H9 (cell line): Measurements from ENCODE around the gene ZNF491. TPM values are rescaled to one million over a fixed set of nuclear protein-coding genes. Genes with fewer than 3 reads are reported as not detected.

Experiments used
- DNase-seq: peaks from one replicate; pipeline ENCODE4 v3.0.0-alpha.2; 2017
- H2AFZ ChIP-seq: one replicate; pipeline ENCODE4 v1.6.1; 2013; ENCODE audit warnings: mild to moderate bottlenecking, low read length, control low read depth, moderate library complexity
- H2AK5ac ChIP-seq: 2 replicates; pipeline ENCODE4 v1.6.1; 2013; ENCODE audit warnings: low read length, control low read depth, mixed read lengths; ENCODE audit not compliant: insufficient read length
- H2BK120ac ChIP-seq: one replicate; pipeline ENCODE4 v1.6.1; 2013; ENCODE audit warnings: low read depth, mild to moderate bottlenecking, low read length, control low read depth, inconsistent platforms; ENCODE audit not compliant: poor library complexity, severe bottlenecking
- H2BK12ac ChIP-seq: 2 replicates; pipeline ENCODE4 v1.6.1; 2013; ENCODE audit warnings: low read length, control low read depth, mixed read lengths, low read depth; ENCODE audit not compliant: insufficient read length
- H2BK15ac ChIP-seq: 2 replicates; pipeline ENCODE4 v1.6.1; 2013; ENCODE audit warnings: low read depth, low read length, control low read depth
- H2BK20ac ChIP-seq: one replicate; pipeline ENCODE4 v1.6.1; 2013; ENCODE audit warnings: low read depth, mild to moderate bottlenecking, low read length, control low read depth, inconsistent platforms; ENCODE audit not compliant: poor library complexity, severe bottlenecking
- H2BK5ac ChIP-seq: 2 replicates; pipeline ENCODE4 v1.6.1; 2013; ENCODE audit warnings: low read length, control low read depth, mixed read lengths; ENCODE audit not compliant: insufficient read length
- H3K14ac ChIP-seq: 2 replicates; pipeline ENCODE4 v1.6.1; 2013; ENCODE audit warnings: low read length, control low read depth; ENCODE audit not compliant: insufficient read depth
- H3K18ac ChIP-seq: 2 replicates; pipeline ENCODE4 v1.6.1; 2013; ENCODE audit warnings: low read depth, mild to moderate bottlenecking, mixed read lengths, low read length, control low read depth; ENCODE audit not compliant: insufficient read length
- H3K23ac ChIP-seq: 2 replicates; pipeline ENCODE4 v1.6.1; 2013; ENCODE audit warnings: low read length, control low read depth, mixed read lengths, low read depth; ENCODE audit not compliant: insufficient read length
- H3K23me2 ChIP-seq: 2 replicates; pipeline ENCODE4 v1.6.1; 2013; ENCODE audit warnings: low read depth, mild to moderate bottlenecking, mixed read lengths, low read length, control low read depth; ENCODE audit not compliant: insufficient read length, poor library complexity, severe bottlenecking
- H3K27ac ChIP-seq: 2 replicates; pipeline ENCODE4 v1.5.1; 2013; ENCODE audit warnings: low read length, control low read depth, mixed read lengths, low read depth; ENCODE audit not compliant: insufficient read length
- H3K27me3 ChIP-seq: 2 replicates; pipeline ENCODE4 v1.6.1; 2013; ENCODE audit warnings: low read length, control low read depth, inconsistent platforms; ENCODE audit not compliant: insufficient read depth
- H3K4ac ChIP-seq: 2 replicates; pipeline ENCODE4 v1.6.1; 2013; ENCODE audit warnings: low read depth, mild to moderate bottlenecking, control low read depth, inconsistent platforms, low read length, moderate library complexity
- H3K4me1 ChIP-seq: 2 replicates; pipeline ENCODE4 v1.6.1; 2013; ENCODE audit warnings: low read length, control low read depth, inconsistent platforms; ENCODE audit not compliant: insufficient read depth
- H3K4me2 ChIP-seq: 2 replicates; pipeline ENCODE4 v1.6.1; 2013; ENCODE audit warnings: low read length, control low read depth, mixed read lengths; ENCODE audit not compliant: insufficient read length, insufficient read depth
- H3K56ac ChIP-seq: 2 replicates; pipeline ENCODE4 v1.6.1; 2013; ENCODE audit warnings: low read depth, mild to moderate bottlenecking, mixed read lengths, low read length, control low read depth; ENCODE audit not compliant: insufficient read length
- H3K79me1 ChIP-seq: 2 replicates; pipeline ENCODE4 v1.6.1; 2013; ENCODE audit warnings: low read depth, mild to moderate bottlenecking, moderate library complexity, low read length, control low read depth, inconsistent platforms; ENCODE audit not compliant: insufficient read depth, poor library complexity, severe bottlenecking
- H3K79me2 ChIP-seq: 2 replicates; pipeline ENCODE4 v1.6.1; 2013; ENCODE audit warnings: low read length, control low read depth, inconsistent platforms; ENCODE audit not compliant: insufficient read depth
- H3K9ac ChIP-seq: 2 replicates; pipeline ENCODE4 v1.6.1; 2013; ENCODE audit warnings: low read length, control low read depth, mixed read lengths; ENCODE audit not compliant: insufficient read length; ENCODE audit errors: extremely low read depth
- H3K9me3 ChIP-seq: one replicate; pipeline ENCODE4 v1.6.1; 2013; ENCODE audit warnings: low read depth, low read length, inconsistent platforms; ENCODE audit not compliant: control insufficient read depth
- H3T11ph ChIP-seq: one replicate; pipeline ENCODE4 v1.6.1; 2013; ENCODE audit warnings: mild to moderate bottlenecking, low read length, control low read depth, inconsistent platforms
- H4K20me1 ChIP-seq: one replicate; pipeline ENCODE4 v1.6.1; 2013; ENCODE audit not compliant: control insufficient read depth, insufficient read length, insufficient read depth
- H4K5ac ChIP-seq: 2 replicates; pipeline ENCODE4 v1.6.1; 2013; ENCODE audit warnings: low read depth, mild to moderate bottlenecking, mixed read lengths, low read length, control low read depth; ENCODE audit not compliant: insufficient read length
- H4K8ac ChIP-seq: replicated peaks from 2 replicates; pipeline ENCODE4 v1.6.1; 2013; ENCODE audit warnings: low read length, control low read depth, mixed read lengths, low read depth; ENCODE audit not compliant: insufficient read length
- H4K91ac ChIP-seq: 2 replicates; pipeline ENCODE4 v1.6.1; 2013; ENCODE audit warnings: low read depth, mild to moderate bottlenecking, moderate library complexity, mixed read lengths, low read length, control low read depth; ENCODE audit not compliant: insufficient read length
- H3K27ac Mint-ChIP-seq, 3 experiments: 2 replicates in 2 of 3; 3 replicates in 1 of 3; pipeline ENCODE4 v1.8.0; 2020 to 2021; ENCODE audit warnings: mixed read lengths in 3 of 3, mild to moderate bottlenecking in 1 of 3, moderate library complexity in 1 of 3
- H3K27me3 Mint-ChIP-seq: 2 replicates; pipeline ENCODE4 v1.8.0; 2021; ENCODE audit warnings: low read depth, mild to moderate bottlenecking, moderate library complexity, mixed read lengths
- H3K36me3 Mint-ChIP-seq, 3 experiments: 2 replicates in 2 of 3; 3 replicates in 1 of 3; pipeline ENCODE4 v1.8.0; 2020 to 2021; ENCODE audit warnings: low read depth in 3 of 3, mixed read lengths in 3 of 3; ENCODE audit not compliant: insufficient read depth in 1 of 3
- H3K4me1 Mint-ChIP-seq, 2 experiments: 2 replicates each; pipeline ENCODE4 v1.8.0; 2020; ENCODE audit warnings: mixed read lengths in 2 of 2
- H3K4me3 Mint-ChIP-seq, 2 experiments: 2 replicates in 1 of 2; 3 replicates in 1 of 2; pipeline ENCODE4 v1.8.0; 2020 to 2021; ENCODE audit warnings: mild to moderate bottlenecking in 2 of 2, mixed read lengths in 2 of 2, moderate library complexity in 1 of 2
- H3K9me3 Mint-ChIP-seq, 2 experiments: 2 replicates in 1 of 2; 3 replicates in 1 of 2; pipeline ENCODE4 v1.8.0; 2020; ENCODE audit warnings: mild to moderate bottlenecking in 2 of 2, mixed read lengths in 2 of 2, moderate library complexity in 1 of 2
- WGBS: extraction: QIAGEN DNeasy Blood & Tissue Kit; methylation state at CpG from one replicate; pipeline ENCODE4 v1.1.7; 2013; ENCODE audit warnings: missing lambda C conversion rate, low lambda C conversion rate, mixed read lengths; ENCODE audit not compliant: insufficient read length; ENCODE audit errors: extremely low coverage; 5-methylcytosine and 5-hydroxymethylcytosine counted together
- total RNA-seq: library from RNA; stranded (reverse); gene quantifications from 2 replicates; pipeline ENCODE4 v1.2.1, GENCODE V29; 2021
- TF ChIP-seq, protein P1 (sequence below): fragments of 200-600 bp; sonication (generic); conservative IDR thresholded peaks from 3 replicates; pipeline ENCODE4 v1.8.0; 2021; ENCODE audit warnings: antibody characterized with exemption, mild to moderate bottlenecking

The ZNF491 gene
- total RNA-seq, 1 experiment from 2014 or later = 0.77 TPM

DNA sequence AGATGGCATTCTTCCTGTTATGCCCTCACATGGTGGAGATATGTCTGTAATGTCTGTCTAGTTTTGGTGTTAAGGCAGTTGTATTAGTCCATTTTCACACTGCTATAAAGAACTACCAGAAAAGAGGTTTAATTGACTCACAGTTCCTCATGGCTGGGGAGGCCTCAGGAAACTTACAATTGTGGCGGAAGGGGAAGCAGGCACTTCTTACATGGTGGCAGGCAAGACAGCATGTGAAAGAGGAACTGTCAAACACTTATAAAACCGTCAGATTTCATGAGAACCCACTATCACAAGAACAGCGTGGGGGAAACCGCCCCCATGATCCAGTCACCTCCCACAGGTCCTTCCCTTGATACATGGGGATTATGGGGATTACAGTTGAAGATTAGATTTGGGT, 28.3 kb upstream of the ZNF491 start:
- TF ChIP-seq, protein P1, sequence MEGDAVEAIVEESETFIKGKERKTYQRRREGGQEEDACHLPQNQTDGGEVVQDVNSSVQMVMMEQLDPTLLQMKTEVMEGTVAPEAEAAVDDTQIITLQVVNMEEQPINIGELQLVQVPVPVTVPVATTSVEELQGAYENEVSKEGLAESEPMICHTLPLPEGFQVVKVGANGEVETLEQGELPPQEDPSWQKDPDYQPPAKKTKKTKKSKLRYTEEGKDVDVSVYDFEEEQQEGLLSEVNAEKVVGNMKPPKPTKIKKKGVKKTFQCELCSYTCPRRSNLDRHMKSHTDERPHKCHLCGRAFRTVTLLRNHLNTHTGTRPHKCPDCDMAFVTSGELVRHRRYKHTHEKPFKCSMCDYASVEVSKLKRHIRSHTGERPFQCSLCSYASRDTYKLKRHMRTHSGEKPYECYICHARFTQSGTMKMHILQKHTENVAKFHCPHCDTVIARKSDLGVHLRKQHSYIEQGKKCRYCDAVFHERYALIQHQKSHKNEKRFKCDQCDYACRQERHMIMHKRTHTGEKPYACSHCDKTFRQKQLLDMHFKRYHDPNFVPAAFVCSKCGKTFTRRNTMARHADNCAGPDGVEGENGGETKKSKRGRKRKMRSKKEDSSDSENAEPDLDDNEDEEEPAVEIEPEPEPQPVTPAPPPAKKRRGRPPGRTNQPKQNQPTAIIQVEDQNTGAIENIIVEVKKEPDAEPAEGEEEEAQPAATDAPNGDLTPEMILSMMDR = no peak
- peaks cover 45% of the 10 kb centered on the region for H3K27me3 Mint-ChIP-seq
- H3K27ac ChIP-seq = no peak overlapping the region

More for the DNA sequence above, 28.3 kb upstream of the ZNF491 start:
- Histone ChIP-seq H2BK5ac (no peak overlapping the region), H3K9me3 (no peaks in the 10 kb centered on the region), H4K5ac (no peak overlapping the region), H3K18ac (no peak overlapping the region), H3K9ac (no peak overlapping the region), H2BK20ac (no peak overlapping the region), H3K79me1 (no peaks in the 10 kb centered on the region), H3K79me2 (no peaks in the 10 kb centered on the region), H2BK120ac (no peak overlapping the region), H3K23ac (no peak overlapping the region), H3K27me3 (peaks cover 9% of the 10 kb centered on the region; the same call in 1 of the 2 replicates), H4K20me1 (no peaks in the 10 kb centered on the region), H4K8ac (no peak overlapping the region), H3K14ac (no peak overlapping the region), H3T11ph (no peak overlapping the region), H2AFZ (no peak overlapping the region), H3K23me2 (peaks cover 12% of the 10 kb centered on the region), H4K91ac (no peak overlapping the region), H3K4ac (no peak overlapping the region), H3K56ac (no peak overlapping the region), H3K4me1 (no peaks in the 10 kb centered on the region), H2BK15ac (no peak overlapping the region), H3K4me2 (no peak overlapping the region), H2BK12ac (no peak overlapping the region), H2AK5ac (no peak overlapping the region)
- H3K27ac Mint-ChIP-seq = no peak overlapping the region
- DNase-seq = no peak
- peaks cover 3% of the 10 kb centered on the region in 2 experiments; a peak in 3 of 4 replicates for H3K4me1 Mint-ChIP-seq
- peaks cover 4 to 16% (median 8%) of the 10 kb centered on the region in 3 experiments for H3K36me3 Mint-ChIP-seq
- H3K9me3 Mint-ChIP-seq = peaks cover 46 to 54% of the 10 kb centered on the region in 2 experiments
- no CpG with 5 or more reads among the region's 4 CpGs for WGBS
- no peak overlapping the region for H3K4me3 Mint-ChIP-seq
